ENCODE measurements around the gene MMS22L.

GRCh38 chr6:97322811-97323210, 39.8 kb upstream of the MMS22L start:
- TF ChIP-seq POLR2AphosphoS5 (IDR thresholded peaks at IDR 0.05; ENCODE audit: low read depth, low read length) (no peak), POLR2A (IDR thresholded peaks at IDR 0.05; ENCODE audit: low read depth, low read length) (no peak), TAF1 (IDR thresholded peaks at IDR 0.05; ENCODE audit: low read depth, low read length) (no peak), PAX5 (IDR thresholded peaks at IDR 0.05; ENCODE audit: insufficient read depth, low read length, severe bottlenecking) (no peak), POU2F2 (IDR thresholded peaks at IDR 0.05; ENCODE audit: low read depth, low read length) (no peak)
